Endothelial cell of hepatic sinusoid (primary cell): Measurements from ENCODE around the gene NOTCH1.

ENCODE experiments used
- in situ Hi-C: cut with HindIII; loops from 2 replicates; pipeline ENCODE4 v1.10.0; 2017; ENCODE audit warnings: low sequenced_read_pairs

The NOTCH1 gene

DNA sequence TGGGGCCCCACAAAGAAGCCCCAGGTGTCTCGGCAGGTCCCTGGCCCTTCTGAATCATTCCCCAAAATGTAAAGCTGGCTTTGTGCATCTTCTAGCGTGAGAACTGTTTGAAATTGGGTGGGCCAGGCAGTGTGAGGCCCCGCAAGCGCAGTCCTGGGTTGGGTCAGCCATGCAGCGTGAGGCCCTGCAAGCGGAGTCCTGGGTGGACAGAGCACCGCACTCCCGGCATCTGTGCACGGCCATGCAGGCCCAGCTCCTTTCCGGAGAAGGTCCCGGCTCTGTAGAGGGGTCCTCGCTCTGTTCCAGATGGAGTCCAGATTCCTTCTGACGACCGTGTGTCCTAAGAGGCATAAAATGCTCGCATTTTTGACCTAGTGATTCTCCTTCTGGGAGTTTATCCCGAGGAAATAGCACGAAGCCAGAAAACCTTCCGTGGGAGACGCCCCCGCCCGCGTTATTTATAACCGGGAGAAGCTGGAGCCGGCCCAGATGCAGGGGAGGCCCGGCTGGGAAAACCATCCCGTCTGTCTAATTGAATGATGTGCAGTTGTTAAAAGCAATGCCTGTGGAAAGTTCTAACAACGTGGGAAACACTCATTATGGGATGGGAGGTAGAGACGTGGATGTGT is 19.4 kb upstream of the NOTCH1 start:
- in situ Hi-C loops: no loop called here

DNA sequence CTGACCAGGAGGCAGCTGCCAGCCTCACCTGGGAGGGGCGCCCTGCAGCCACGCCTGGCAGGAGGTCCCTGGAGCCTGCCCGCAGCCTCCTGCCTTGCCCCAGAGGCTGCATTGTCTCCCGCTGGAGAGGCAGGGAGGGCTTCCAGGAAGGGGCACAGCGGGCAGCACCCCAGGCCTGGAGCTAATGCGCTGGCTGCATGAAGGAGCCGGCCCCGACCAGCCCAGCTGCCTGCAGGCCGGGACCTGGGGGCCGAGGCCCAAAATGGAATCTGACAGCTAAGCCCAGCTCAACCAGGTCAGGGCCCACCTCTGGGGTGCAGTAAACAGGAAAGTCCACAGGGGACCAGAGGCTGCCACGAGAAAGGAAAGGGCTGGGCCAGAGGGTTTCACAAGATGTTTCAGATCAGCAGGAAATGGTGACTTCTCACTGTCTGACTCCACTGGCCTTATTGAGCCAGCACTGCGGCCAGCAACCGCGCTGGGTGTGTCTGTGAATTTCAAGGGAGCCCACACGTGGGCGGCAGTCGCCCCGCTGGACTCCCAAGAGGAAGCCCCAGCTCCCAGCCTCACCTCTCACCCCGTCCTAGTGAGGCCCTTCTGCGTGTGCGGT is 18.6 kb upstream of the NOTCH1 start:
- in situ Hi-C loops: no loop called here

DNA sequence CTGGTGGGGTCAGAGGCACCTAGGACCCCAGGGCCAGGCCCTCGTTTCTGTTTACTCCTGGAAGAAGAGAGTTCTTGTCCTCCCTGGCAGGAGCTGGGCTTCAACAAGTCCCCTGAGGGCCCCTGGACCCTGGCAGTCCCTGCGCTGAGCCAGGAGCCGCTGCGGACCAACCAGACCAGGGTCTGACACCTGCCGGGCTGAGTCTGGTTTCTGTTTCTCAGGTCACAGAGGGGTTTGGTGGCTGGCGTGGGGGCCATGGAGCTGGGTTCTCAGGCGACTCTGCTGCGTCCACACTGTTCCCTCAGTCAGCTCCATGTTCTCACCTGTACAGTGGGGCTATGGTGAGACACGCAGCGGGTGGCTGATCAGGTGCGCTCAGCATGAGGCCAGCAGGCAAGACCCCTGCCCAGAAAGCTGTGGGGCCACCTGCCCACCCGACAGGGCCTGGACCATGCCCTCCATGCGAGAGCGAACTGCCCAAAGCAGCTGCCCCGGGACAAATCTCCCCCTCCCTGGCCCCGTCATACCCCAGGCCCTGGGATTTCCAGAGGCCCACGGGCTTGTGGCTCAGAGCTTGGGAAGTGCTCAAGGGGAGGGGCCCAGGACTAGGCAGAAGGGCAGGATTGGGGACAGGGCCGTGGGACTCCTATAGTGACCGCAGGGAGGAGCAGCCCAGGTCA is 17.9 kb upstream of the NOTCH1 start:
- in situ Hi-C loops: no loop called here

DNA sequence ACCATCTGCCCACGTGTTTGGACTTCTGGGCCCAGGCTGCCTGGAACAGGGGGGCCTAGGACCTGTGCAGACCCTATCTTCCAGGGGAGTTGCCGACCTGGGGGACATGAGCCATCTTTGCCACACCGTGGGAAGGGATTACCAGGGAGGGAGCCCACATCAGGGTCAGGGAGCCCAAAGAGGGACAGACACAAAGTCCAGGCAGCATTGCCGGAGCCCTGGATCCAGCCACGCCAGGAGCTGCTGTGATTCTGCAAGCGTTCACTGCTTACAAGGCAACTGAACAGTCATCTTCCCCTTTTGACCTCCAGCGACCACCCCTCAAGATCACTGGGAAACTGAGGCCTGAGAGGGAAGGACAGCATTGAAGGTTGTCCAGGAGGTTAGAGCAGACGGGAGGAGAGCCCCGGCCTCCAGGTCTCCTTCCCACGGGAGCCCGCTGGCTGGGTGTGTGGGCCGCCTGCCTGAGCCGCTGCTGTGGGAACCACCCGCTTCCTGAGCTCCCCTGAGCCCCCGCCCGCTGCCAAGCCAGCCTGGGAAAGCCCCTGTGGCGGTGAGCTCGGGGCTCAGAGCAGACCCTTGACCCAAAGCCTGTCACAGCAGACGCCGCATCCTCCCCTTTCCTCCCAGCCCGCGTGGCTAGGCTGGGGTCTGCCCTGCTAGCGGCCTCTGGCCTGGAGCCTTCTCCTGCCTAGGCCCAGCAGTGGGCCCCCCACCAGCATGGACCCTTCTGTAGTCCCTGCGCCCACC is 17.1 kb upstream of the NOTCH1 start:
- in situ Hi-C loops: no loop called here

DNA sequence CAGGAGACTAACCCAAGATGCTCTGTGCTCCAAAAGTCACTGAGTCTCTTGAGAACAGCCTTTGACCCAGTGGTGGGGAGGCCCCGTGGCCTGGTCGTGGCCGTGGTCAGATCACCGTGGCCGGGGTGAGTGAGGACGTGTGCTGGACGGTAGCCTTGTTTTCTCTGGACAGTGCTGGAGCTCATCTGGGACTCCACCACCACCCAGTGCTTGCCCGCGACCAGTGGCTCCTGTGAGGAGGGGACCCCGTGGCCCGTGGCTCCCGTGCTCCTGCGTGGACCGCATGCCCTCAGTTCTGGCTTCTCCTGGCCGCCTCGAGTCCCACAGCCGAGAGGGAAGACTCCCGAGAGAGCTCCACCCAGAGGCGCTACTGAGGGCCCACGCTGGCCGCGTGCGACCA is 15.9 kb upstream of the NOTCH1 start:
- in situ Hi-C loops: no loop called here

DNA sequence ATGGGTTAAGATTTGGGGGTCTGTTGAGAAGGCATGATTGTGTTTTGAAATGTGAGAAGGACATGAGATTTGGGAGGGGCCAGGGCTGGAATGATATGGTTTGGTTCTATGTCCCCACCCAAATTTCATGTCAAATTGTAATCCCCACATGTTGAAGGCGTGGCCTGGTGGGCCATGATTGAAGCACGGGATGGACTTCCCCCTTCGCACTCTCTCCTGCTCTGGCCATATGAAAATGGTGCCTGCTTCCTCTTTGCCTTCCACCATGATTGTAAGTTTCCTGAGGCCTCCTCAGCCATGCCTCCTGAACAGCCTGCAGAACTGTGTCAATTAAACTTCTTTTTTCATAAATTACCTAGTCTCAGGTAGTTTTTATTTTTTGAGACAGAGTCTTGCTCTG is 14.7 kb upstream of the NOTCH1 start:
- in situ Hi-C loops: no loop called here

DNA sequence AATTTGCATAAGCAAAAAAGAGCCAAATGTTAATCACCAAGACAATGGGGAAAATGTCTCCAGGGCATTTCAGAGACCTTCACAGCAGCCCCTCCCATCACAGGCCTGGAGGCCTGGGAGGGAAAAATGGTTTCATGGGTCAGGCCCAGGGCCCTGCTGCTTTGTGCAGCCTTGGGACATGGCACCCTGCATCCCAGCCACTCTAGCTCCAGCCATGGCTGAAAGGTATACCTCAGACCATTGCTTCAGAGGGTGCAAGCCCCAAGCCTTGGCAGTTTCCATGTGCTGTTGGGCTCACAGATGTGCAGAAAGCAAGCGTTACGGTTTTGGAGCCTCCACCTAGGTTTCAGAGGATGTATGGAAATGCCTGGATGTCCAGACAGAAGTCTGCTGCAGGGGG is 13.5 kb upstream of the NOTCH1 start:
- in situ Hi-C loops: loop anchor here (5.0 to 10.0 kb wide), 5 partner anchors 33 to 115 kb away; no protein-coding TSS in a partner anchor

DNA sequence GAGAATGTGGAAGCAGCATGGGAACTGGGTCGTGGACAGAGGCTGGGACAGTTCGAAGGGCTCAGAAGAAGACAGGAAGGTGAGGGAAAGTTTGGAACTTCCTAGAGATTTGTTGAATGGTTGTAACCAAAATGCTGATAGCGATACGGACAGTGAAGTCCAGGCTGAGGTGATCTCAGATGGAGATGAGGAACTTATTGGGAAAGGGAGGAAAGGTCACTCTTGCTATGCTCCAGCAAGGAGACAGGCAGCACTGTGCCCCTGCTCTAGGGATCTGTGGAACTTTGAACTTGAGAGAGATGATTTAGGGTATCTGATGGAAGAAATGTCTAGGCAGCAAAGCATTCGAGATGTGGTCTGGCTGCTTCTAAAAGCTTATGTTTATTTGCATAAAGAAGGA is 13.0 kb upstream of the NOTCH1 start:
- in situ Hi-C loops: loop anchor here (5.0 to 10.0 kb wide), 5 partner anchors 33 to 116 kb away; no protein-coding TSS in a partner anchor

DNA sequence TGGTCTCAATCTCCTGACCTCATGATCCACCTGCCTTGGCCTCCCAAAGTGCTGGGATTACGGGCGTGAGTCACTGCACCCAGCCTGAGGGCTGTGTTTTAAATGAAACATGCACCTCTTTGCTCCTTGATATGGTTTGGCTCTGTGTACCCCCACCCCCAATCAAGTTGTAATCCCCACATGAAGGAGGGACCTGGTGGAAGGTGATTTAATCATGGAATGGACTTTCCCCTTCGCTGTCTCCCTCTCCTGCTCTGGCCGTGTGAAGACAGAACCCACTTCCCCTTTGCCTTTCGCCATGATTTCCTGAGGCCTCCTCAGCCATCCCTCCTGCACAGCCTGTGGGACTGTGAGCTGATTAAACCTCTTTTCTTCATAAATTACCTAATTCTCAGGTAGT is 12.5 kb upstream of the NOTCH1 start:
- in situ Hi-C loops: loop anchor here (5.0 to 10.0 kb wide), 5 partner anchors 34 to 116 kb away; no protein-coding TSS in a partner anchor

DNA sequence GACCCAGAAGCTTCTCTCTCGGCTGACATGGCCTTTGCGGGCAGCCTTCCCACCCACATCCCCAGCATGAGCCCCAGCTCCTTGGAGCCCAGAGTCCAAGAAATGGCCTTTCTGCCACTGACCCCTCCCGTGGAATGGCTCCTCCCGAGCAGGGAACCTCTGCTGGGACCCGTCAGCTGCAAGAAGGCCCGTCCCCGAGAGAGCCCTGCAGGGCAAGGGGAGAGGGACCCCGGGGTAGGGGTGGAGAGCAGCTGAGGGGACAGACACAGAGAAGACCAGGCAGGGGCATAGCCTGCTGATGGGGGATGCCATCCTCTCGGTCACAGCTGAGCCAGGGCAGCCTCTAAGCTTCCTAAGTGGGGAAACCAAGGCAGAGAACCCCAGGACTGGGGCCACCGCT is 11.2 kb upstream of the NOTCH1 start:
- in situ Hi-C loops: loop anchor here (5.0 to 10.0 kb wide), 5 partner anchors 35 to 118 kb away; no protein-coding TSS in a partner anchor

DNA sequence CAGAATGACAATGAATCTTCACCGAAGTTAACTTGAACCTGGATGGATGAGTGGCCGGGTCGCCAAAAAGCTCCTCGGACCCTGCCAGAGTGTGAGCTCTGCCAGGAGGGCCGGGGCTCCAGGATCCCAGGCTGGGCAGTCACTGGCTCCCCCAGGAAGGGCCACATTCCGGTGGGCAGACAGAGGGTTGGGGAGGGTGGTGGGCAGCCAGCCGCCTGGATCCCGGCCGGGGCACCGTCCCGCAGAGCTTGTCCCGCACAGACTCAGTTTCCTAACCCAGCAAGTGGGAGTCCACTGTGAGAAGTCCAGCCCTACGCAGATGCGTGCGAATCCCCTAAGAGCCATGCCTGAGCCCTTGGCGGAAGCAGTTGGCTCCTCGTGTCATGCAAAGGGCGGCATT is 10.3 kb upstream of the NOTCH1 start:
- in situ Hi-C loops: loop anchor here (5.0 to 10.0 kb wide), 5 partner anchors 36 to 119 kb away; no protein-coding TSS in a partner anchor

DNA sequence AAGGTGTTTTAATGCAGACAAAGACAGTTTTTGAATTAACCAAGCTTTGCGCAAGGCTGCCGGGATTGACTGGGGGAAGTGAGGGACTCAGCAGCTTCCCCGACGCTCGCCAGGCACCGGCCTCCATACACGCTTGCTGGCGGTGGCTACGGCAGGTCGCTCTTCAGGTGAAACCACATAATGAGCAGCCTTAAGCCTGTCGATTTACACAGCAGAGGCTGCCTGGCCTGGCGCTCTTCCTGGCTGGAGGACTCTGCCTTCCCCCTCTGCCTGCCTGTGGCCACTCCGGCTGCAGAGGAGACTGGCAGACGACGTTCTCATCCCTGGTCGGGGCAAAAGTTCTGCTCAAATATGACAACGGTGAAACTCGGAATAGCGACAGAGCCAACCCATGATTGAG is 9.0 kb upstream of the NOTCH1 start:
- in situ Hi-C loops: loop anchor here (5.0 to 10.0 kb wide), 5 partner anchors 37 to 120 kb away; no protein-coding TSS in a partner anchor

DNA sequence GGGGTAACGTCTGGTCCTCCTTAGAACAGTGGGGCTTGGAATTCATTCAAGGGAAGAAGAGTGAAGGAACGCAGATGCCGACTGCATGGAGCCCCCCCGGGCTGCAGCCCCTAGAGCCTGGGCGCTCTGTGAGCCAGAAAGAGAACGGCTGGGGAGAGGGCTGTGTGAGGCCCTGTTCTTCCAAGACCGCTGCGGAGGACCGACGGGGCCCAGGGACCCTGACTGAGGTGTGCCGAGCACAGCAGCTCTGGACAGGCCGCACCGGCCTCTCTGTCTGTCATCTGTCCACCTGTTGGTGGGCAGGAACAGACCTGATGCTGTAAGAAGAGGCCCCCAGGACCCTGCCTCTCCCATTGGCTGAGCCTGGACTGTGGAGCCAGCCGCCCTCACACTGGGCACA is 7.7 kb upstream of the NOTCH1 start:
- in situ Hi-C loops: loop anchor here (10.0 kb wide), 2 partner anchors 109 to 121 kb away; no protein-coding TSS in a partner anchor

DNA sequence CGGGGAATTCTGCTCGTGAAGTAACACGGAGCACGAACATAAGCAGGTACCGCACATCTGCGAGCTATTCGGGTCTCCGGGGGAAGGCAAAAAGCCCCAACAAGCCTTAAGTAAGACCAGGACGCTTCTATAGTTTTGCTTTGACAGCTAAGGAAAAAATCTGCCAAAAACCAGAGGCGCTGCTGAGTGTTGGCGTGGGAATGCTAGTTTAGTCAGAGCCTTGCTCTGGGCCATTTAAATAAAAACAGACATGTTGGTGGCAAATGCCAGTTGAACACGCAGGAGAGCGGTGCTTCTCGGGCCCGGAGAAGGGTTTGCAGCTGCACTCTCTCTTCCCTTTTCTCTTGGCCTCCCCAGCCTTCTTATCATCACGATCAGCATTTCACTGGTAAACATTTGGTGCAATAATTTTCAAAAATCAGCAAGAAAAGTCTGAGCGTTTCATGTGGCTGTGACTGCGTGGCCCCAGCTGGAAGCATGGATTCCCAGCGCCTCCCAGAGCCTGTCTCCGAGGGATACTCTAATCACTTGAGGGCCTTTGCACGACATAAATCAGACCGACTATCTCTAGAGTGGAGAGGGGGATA is 6.4 kb upstream of the NOTCH1 start:
- in situ Hi-C loops: loop anchor here (10.0 kb wide), 2 partner anchors 107 to 123 kb away; no protein-coding TSS in a partner anchor

DNA sequence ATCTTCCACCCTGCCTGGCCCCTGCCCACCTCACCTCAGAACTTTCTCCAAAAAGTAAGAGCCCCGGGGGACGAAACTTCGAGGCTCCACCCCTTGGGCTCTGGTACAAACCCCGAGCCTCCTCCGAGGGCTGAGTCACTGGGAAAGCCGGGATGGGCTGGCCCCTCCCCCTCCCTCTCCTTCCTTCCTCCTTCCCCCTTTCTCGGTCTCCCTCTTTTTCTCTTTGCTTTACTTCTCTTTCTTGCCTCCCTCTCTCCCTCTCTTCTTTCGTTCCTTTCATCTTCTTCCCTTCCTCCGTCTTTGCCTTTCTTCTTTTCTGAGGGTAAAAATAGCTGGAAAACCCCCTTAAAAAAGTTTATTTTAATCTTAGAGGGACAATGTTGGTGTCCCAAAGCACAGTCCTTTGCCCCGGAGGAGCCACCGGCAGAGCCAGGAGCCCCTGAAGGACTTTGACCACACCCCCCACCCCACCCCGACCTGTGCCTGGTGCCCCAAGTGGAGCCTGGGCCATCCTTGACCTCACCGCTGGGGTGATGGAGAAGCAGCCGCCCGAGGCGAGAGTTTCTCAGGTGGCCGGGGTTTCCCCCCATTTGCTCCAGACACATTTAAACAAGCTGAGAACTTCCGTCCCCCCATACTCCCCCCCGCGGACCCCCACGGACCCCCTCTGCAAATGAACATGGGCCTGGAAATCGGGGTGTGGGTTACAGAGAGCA is 5.7 kb upstream of the NOTCH1 start:
- in situ Hi-C loops: loop anchor here (10.0 kb wide), 2 partner anchors 107 to 123 kb away; no protein-coding TSS in a partner anchor

DNA sequence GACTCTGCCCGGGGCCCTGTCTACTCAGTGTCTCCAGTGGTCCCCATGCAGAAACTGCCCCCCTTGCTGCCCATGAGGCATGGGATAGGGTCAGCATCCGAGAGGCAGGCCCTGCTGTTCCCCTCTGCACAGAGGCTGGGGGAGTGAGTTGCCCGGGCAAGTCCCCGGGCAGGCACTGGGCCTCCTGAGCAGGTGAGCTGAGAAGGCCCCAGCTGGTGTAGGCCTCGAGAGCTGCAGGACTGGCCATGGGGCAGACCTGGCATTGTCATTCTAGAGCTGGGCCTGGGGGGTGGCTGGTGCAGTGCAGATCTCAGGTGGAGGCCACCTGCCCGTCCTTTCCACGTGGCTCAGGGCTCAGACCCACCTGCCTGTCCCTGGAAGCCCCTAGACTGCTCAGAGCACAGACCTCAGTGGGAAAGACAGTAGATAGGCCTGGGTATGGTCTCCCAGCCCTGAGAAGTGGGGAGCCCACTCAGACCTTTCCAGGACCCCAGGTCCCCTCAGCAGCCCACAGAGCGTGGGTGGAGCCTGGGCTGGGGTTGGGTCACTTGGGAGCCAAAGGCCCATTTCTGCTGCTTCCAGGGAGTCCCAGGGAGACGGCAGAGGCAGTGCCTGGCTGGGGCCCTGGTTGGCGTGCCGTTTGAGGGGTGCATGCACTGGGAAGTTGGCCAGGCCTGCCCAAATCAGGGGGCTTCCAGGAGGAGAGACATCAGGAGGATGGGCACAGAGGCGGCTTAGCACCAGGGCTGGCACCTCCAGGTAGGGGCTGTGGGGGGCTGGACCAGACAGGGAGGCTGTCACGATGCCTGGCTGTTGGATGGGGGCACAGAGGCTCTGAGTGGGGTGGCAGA is 4.8 kb upstream of the NOTCH1 start:
- in situ Hi-C loops: loop anchor here (10.0 kb wide), 2 partner anchors 106 to 124 kb away; no protein-coding TSS in a partner anchor

DNA sequence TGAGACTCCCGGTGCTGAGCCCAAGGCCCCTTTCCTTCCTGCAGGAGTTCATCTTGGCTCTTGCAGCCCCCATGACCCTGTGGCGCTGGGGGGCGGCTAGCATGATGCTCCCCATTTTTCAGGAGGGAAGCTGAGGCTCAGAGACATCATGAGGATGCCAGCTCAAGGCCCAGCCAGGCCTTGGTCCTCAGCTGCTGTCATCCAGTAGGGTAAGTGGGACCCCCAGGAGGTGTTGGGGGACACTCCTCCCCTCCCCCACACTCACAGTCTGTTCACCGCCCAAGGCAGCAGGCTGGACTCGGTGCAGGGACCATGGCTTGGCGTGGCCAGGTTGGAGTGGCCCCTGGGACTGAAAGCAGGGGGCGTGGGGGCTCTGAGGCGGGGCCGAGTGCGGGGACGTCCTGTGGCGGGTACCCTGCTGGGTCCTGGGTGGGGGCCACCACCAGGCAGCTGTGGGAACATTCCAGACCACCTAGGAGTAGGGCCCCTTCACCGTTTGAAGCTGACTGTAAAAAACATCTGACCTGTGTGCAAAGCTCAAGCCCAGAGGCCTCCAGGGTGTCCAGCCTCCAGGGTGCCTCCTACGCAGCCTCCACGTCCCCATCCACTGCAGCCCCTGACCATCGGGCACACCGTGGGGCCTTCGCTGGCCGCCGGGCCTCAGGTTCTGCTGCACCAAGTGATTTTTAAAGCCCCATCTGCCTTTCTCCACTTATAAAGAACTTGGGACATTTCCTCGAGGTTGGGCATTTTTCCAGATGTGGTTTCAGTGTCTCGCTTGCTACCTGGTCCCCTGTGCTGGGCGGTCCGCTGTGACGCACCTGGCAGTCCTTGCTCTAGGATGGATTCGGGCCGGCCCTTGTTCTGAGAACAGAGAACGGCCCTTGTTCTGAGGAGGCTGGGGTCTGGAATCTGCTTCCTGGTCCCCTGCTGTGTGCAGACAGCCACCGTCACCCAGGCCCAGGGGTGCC is 3.4 kb upstream of the NOTCH1 start:
- in situ Hi-C loops: loop anchor here (10.0 kb wide), 1 partner anchor 184 kb away; the partner anchor contains the start of gene DNLZ
